GM12801 (cell line): ENCODE measurements around the gene TMEM203.

Experiments used
- TF ChIP-seq, protein P1 (sequence below): IDR thresholded peaks from one replicate; pipeline ENCODE4 v1.5.1; 2011; ENCODE audit warnings: control low read depth; ENCODE audit not compliant: insufficient read length; ENCODE audit errors: extremely low read depth

Gene TMEM203

DNA sequence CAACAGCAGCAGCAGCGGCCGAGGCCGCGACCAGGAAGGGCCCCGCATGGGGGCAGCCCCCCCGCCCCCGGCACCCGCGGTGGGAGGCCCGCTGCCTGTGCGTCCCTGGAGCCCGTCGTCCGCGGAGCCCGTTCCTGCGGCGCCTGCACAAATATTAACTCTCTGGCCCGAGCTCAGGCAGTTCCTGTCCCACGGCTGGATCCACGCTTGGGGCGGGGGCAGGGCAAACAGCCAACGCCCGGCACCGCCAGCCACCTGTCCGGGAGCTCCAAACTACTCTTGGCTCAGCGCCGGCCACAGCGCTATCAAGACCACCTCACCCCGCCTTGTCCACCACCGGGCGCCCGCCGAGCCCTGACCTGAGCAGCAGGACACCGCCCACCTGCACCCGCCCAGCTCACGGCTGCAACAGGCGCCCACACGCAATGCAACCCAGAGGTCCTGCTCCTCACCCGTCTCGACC lies 35.5 kb downstream of the TMEM203 start, which contains the start of gene LRRC26:
Gene LRRC26 (minus strand): TSS at position 156 of the 463 bp plus-strand sequence. CDS start 108 bp downstream, at position 48.
- TF ChIP-seq, protein P1, sequence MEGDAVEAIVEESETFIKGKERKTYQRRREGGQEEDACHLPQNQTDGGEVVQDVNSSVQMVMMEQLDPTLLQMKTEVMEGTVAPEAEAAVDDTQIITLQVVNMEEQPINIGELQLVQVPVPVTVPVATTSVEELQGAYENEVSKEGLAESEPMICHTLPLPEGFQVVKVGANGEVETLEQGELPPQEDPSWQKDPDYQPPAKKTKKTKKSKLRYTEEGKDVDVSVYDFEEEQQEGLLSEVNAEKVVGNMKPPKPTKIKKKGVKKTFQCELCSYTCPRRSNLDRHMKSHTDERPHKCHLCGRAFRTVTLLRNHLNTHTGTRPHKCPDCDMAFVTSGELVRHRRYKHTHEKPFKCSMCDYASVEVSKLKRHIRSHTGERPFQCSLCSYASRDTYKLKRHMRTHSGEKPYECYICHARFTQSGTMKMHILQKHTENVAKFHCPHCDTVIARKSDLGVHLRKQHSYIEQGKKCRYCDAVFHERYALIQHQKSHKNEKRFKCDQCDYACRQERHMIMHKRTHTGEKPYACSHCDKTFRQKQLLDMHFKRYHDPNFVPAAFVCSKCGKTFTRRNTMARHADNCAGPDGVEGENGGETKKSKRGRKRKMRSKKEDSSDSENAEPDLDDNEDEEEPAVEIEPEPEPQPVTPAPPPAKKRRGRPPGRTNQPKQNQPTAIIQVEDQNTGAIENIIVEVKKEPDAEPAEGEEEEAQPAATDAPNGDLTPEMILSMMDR, result no peak

DNA sequence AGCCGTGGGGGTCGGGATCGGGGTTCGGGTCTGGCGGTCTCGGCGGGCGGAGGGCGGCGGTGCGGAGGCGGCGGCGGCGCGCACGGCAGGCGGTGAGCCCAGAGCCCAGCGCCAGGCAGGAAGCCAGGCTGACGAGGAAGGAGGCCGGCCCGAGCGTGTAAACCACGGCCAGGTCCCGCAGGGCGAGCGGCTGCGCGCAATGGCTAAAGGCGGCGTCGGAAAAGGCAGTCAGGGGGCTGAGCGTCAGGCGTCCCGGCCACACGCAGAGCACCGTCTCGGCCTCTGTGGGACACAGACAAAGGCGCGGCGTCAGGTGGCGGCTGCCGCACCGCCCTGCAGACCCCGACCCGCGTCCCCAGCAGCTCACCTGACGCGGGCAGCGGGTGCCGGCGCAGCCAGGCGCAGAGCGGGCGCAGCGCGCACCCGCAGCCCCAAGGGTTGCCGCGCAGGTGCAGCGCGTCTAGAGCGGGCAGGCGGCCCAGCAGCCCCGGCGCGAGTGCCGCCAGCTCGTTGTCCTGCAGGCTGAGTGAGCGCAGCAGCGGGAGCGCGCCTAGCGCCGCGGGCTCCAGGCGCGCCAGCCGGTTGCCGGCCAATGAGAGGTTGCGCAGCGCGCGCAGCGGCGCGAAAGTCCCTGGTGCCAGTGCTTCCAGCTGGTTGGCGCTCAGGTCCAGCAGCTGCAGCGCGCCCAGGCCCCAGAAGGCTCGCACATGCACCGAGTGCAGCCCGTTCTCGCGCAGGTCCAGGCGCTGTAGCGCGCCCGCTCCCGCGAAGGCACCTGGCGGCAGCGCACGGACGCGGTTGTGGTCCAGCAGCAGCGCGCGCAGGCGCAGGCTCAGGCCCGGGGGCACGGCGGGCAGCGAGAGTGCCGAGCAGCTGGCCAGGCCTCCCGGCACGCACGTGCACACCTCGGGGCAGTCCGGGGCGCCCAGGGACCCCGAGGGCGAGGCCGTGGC lies 36.3 kb downstream of the TMEM203 start:
- TF ChIP-seq, protein P1, result no peak

DNA sequence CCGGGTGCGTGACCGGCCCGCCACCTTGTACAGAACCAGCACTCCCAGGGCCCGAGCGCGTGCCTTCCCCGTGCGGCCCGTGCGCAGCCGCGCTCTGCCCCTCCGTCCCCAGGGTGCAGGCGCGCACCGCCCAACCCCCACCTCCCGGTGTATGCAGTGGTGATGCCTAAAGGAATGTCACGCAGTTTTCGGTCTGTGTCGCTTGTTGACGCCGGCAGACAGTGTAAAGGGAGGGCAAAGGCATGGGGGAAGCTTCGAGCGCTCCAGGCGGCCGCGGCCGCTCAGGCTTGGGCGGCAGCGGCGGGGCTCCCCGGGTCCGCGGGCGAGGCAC lies 36.9 kb downstream of the TMEM203 start:
- TF ChIP-seq, protein P1, result no peak

DNA sequence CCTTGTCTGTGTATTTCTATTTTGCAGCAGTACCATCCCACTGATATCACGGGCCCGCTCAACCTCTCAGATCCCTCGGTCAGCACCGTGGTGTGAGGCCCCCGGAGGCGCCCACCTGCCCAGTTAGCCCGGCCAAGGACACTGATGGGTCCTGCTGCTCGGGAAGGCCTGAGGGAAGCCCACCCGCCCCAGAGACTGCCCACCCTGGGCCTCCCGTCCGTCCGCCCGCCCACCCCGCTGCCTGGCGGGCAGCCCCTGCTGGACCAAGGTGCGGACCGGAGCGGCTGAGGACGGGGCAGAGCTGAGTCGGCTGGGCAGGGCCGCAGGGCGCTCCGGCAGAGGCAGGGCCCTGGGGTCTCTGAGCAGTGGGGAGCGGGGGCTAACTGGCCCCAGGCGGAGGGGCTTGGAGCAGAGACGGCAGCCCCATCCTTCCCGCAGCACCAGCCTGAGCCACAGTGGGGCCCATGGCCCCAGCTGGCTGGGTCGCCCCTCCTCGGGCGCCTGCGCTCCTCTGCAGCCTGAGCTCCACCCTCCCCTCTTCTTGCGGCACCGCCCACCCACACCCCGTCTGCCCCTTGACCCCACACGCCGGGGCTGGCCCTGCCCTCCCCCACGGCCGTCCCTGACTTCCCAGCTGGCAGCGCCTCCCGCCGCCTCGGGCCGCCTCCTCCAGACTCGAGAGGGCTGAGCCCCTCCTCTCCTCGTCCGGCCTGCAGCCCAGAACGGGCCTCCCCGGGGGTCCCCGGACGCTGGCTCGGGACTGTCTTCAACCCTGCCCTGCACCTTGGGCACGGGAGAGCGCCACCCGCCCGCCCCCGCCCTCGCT lies 37.5 kb downstream of the TMEM203 start:
- TF ChIP-seq, protein P1, result no peak

DNA sequence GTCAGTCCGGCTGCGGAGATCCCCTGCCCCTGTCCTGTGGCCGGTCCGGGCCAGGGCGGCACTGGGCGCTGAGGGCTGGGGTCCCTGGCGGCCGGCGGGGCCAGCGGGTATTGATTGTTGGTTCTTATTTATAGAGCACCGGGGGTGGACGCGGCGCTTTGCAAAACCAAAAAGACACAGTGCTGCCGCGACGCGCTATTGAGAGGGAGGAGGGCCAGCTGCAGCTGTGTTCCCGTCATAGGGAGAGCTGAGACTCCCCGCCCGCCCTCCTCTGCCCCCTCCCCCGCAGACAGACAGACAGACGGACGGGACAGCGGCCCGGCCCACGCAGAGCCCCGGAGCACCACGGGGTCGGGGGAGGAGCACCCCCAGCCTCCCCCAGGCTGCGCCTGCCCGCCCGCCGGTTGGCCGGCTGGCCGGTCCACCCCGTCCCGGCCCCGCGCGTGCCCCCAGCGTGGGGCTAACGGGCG lies 38.1 kb downstream of the TMEM203 start:
- TF ChIP-seq, protein P1, result no peak

DNA sequence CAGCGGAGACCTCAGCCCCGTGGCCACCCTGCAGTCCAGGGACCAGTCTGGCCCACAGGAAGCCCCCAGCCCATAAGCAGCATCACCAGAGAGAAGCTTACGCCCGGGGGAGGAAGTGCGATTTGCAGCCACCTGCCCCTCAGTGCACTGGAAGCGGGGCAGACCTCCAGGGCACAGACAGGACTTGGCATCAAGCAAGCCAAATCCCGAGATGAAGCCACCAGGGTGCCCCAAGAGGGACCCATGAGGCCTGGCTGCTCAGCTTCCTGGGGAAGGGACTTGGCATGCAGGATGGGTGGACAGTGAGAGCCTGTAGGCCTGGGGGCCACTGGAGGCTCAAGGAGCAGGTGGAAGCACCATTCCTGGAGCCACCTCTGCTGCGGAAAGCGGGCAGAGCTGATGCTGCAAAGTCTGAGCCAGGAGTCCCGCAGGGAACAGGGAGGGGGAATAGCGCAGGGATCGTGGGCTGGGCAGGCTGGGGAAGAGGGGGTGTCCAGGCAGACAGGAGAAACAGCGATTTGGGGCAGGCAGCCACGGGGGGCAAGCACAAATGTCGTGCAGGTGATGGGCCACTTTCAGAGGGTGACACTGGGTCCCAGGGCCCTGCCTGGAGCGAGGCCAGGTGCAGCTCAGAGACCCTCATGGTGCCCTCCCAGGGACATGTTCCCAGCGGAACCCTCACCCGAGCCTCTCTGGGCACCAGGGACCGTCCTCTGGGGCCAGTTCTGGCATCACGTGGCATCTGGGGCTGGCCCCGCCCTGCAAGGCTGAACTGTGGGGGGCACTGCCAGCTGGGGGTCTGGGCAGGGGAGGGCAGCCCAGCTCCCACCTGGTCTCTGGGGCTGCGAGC lies 38.8 kb downstream of the TMEM203 start:
- TF ChIP-seq, protein P1, result no peak
